GM12864 (cell line): ENCODE data around the gene MT2A.

Experiments used
- DNase-seq: peaks from one replicate; pipeline ENCODE4 v3.0.0-alpha.2; 2011; ENCODE audit warnings: low read depth
- H3K4me3 ChIP-seq: 2 replicates; pipeline ENCODE4 v1.5.1; 2011; ENCODE audit warnings: mild to moderate bottlenecking, low read depth, low read length, control low read depth
- CTCF ChIP-seq: IDR thresholded peaks from 2 replicates; pipeline ENCODE4 v1.5.1; 2011; ENCODE audit warnings: low read depth, mild to moderate bottlenecking, moderate library complexity, low read length, control low read depth, inconsistent platforms; ENCODE audit errors: missing control alignments

MT2A gene

GRCh38 chr16:56611281-56611833 is 3.0 kb downstream of the MT2A start:
- DNase-seq = no peak
- H3K4me3 ChIP-seq = no peak overlapping the region

GRCh38 chr16:56613706-56614105 is 5.3 kb downstream of the MT2A start:
- no peak for DNase-seq
- TF ChIP-seq CTCF = no peak
- no peak overlapping the region for H3K4me3 ChIP-seq

More at GRCh38 chr16:56611281-56611833, 3.0 kb downstream of the MT2A start:
- no peak for TF ChIP-seq CTCF

GRCh38 chr16:56614549-56614991 is 6.2 kb downstream of the MT2A start:
- TF ChIP-seq CTCF = no peak
- H3K4me3 ChIP-seq = no peak overlapping the region
- no peak for DNase-seq

- no peak for TF ChIP-seq CTCF
- no peak overlapping the region for H3K4me3 ChIP-seq
- DNase-seq = no peak
Observed at GRCh38 chr16:56615353-56615752, 7.0 kb downstream of the MT2A start.

- peak overlapping the region; percentile 31 for H3K4me3 ChIP-seq
- no peak for TF ChIP-seq CTCF
- DNase-seq = no peak
Observed at GRCh38 chr16:56616608-56617211, 8.3 kb downstream of the MT2A start.

- peak overlapping the region; percentile 31 for H3K4me3 ChIP-seq
- no peak for TF ChIP-seq CTCF
- DNase-seq = no peak
Observed at GRCh38 chr16:56617212-56618085, 9.1 kb downstream of the MT2A start.
